Measurements from ENCODE around the gene PCDH15.

DNA sequence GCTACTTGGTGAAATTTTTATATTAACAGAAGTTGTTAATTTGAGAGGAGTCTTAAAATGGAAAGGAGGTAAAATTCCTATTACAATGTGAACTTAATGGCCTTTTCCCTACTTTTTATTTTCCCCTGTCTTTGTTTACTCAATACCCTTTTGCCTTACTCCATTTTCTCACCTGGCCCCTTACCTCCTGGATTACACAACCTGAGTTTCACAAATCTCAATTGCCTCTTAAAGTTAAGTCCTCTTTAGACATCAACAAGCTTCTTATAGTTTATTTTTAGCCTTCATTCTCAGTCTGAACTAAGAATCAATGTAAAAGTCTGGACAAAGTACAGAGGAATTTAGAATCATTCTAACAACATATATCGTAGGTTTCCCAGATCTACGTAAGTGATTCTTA lies 247.0 kb downstream of the PCDH15 start:
- TF ChIP-seq CTCF (IDR thresholded peaks at IDR 0.05; ENCODE audit: insufficient read depth, low read length, poor library complexity, severe bottlenecking) (no peak), EZH2phosphoT487 (conservative IDR thresholded peaks at IDR 0.05; ENCODE audit: low read length) (no peak)
